Upper lobe of left lung (tissue), 4 donors: Measurements from ENCODE around the gene MISP.

ENCODE experiments used
- POLR2A ChIP-seq, 4 donors: fragments of 450-650 bp; IDR thresholded peaks; one replicate each; pipeline ENCODE4 v1.5.1; 2016 to 2017; ENCODE audit warnings: antibody characterized with exemption in 4 of 4, mild to moderate bottlenecking in 2 of 4
- POLR2AphosphoS5 ChIP-seq, 2 donors: sonication (generic); formaldehyde crosslinking; IDR thresholded peaks; one replicate each; pipeline ENCODE4 v1.5.1; 2017; ENCODE audit warnings: antibody characterized with exemption in 2 of 2
- TF ChIP-seq, protein P1 (sequence below), 6 experiments: fragments of 450-650 bp in 4 of 6; fragments of 200-600 bp in 2 of 6; sonication (generic) in 2 of 6; IDR thresholded peaks; one replicate each; pipeline ENCODE4 v1.5.1; 2016 to 2019; ENCODE audit warnings: antibody characterized with exemption in 6 of 6

GRCh38 chr19:756821-757688, 6.1 kb downstream of the MISP start:
- TF ChIP-seq, protein P1, sequence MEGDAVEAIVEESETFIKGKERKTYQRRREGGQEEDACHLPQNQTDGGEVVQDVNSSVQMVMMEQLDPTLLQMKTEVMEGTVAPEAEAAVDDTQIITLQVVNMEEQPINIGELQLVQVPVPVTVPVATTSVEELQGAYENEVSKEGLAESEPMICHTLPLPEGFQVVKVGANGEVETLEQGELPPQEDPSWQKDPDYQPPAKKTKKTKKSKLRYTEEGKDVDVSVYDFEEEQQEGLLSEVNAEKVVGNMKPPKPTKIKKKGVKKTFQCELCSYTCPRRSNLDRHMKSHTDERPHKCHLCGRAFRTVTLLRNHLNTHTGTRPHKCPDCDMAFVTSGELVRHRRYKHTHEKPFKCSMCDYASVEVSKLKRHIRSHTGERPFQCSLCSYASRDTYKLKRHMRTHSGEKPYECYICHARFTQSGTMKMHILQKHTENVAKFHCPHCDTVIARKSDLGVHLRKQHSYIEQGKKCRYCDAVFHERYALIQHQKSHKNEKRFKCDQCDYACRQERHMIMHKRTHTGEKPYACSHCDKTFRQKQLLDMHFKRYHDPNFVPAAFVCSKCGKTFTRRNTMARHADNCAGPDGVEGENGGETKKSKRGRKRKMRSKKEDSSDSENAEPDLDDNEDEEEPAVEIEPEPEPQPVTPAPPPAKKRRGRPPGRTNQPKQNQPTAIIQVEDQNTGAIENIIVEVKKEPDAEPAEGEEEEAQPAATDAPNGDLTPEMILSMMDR (IDR thresholded peaks at IDR 0.05), result no peak
- TF ChIP-seq POLR2A (IDR thresholded peaks at IDR 0.05), result no peak
- TF ChIP-seq POLR2AphosphoS5 (IDR thresholded peaks at IDR 0.05), result no peak
